Eye (tissue), 1 donor: ENCODE data around the gene SGK2.

ENCODE experiments used
- DNase-seq: peaks from one replicate; pipeline ENCODE4 v3.0.0-alpha.2; 2015

The SGK2 gene

GRCh38 chr20:43558412-43559146 is at the start of gene SGK2:
TSS of gene SGK2 (plus strand) at chr20:43559027. CDS start at chr20:43566496, 7,469 bp downstream.
- no peak for DNase-seq

GRCh38 chr20:43511879-43512278 is 46.9 kb upstream of the SGK2 start:
- no peak for DNase-seq

- no peak for DNase-seq
Observed at GRCh38 chr20:43513372-43513930, 45.4 kb upstream of the SGK2 start.

- DNase-seq = peak; percentile 98
Observed at GRCh38 chr20:43513931-43514647, 44.7 kb upstream of the SGK2 start.

GRCh38 chr20:43514648-43514999 is 44.2 kb upstream of the SGK2 start:
- DNase-seq = no peak

GRCh38 chr20:43515628-43516027 is 43.2 kb upstream of the SGK2 start:
- DNase-seq = no peak

- no peak for DNase-seq
Observed at GRCh38 chr20:43516251-43516824, 42.5 kb upstream of the SGK2 start.

- no peak for DNase-seq
Observed at GRCh38 chr20:43520074-43520630, 38.7 kb upstream of the SGK2 start.

- no peak for DNase-seq
Observed at GRCh38 chr20:43525021-43525420, 33.8 kb upstream of the SGK2 start.

GRCh38 chr20:43528258-43528875 is 30.5 kb upstream of the SGK2 start:
- no peak for DNase-seq

GRCh38 chr20:43529051-43529450 is 29.8 kb upstream of the SGK2 start:
- DNase-seq = no peak

- DNase-seq = no peak
Observed at GRCh38 chr20:43529457-43530153, 29.2 kb upstream of the SGK2 start.

- DNase-seq = no peak
Observed at GRCh38 chr20:43530321-43531090, 28.3 kb upstream of the SGK2 start.

- no peak for DNase-seq
Observed at GRCh38 chr20:43531091-43531443, 27.8 kb upstream of the SGK2 start.

GRCh38 chr20:43532416-43533055 is 26.3 kb upstream of the SGK2 start:
- no peak for DNase-seq

- DNase-seq = no peak
Observed at GRCh38 chr20:43533060-43533459, 25.8 kb upstream of the SGK2 start.

GRCh38 chr20:43534016-43534415 is 24.8 kb upstream of the SGK2 start:
- DNase-seq = no peak

GRCh38 chr20:43534791-43535350 is 24.0 kb upstream of the SGK2 start:
- DNase-seq = no peak

- DNase-seq = no peak
Observed at GRCh38 chr20:43535370-43536004, 23.3 kb upstream of the SGK2 start.
